Left lung (tissue), 10 donors: ENCODE data around the gene TDG. TPM values are rescaled to one million over a fixed set of nuclear protein-coding genes. Genes with fewer than 3 reads are reported as not detected.

ENCODE experiments used
- ATAC-seq: fragments of 200-7000 bp; cut with Tn5 transposase; one replicate; pipeline ENCODE4 v1.9.1; 2020; ENCODE audit warnings: moderate library complexity
- DNase-seq, 4 donors: peaks; one replicate each; pipeline ENCODE4 v3.0.0-alpha.2; 2013 to 2020
- H3K27ac ChIP-seq, 2 donors: fragments of 200-600 bp; sonication (generic) in 1 of 2; one replicate each; pipeline versions ENCODE4 v1.5.0 to v1.8.0; 2020 to 2021
- H3K27me3 ChIP-seq, 2 donors: fragments of 200-600 bp; sonication (generic) in 1 of 2; one replicate each; pipeline versions ENCODE4 v1.5.0 to v1.8.0; 2020 to 2021
- H3K36me3 ChIP-seq, 2 donors: fragments of 200-600 bp; sonication (generic) in 1 of 2; one replicate each; pipeline versions ENCODE4 v1.5.0 to v1.8.0; 2020 to 2021
- H3K4me1 ChIP-seq, 2 donors: fragments of 200-600 bp; one replicate each; pipeline ENCODE4 v1.8.0; 2021
- H3K4me3 ChIP-seq, 2 donors: fragments of 200-600 bp; sonication (generic) in 1 of 2; one replicate each; pipeline versions ENCODE4 v1.5.0 to v1.8.0; 2020 to 2021; ENCODE audit warnings: mild to moderate bottlenecking in 1 of 2
- H3K9me3 ChIP-seq, 2 donors: fragments of 200-600 bp; sonication (generic) in 1 of 2; one replicate each; pipeline versions ENCODE4 v1.5.0 to v1.8.0; 2020 to 2021
- intact Hi-C, 2 donors: fragments of 100-400 bp; cut with DNase I; formaldehyde crosslinking; loops; one replicate each; pipeline versions ENCODE4 v1.11.2 to v1.14.2; 2022
- polyA plus RNA-seq, 6 donors: library from polyadenylated mRNA; unstranded; fragments of 120-200 nt; gene quantifications; one replicate each; pipeline ENCODE4 v1.2.1, GENCODE V29; 2013; ENCODE audit not compliant: insufficient read length in 6 of 6
- total RNA-seq, 2 donors: library from RNA; stranded (reverse); fragmentation: NEBNext Ultra II Directional; extraction: Animal tissue kit (Norgen Biotek cat#: 25700); gene quantifications; one replicate each; pipeline ENCODE4 v1.2.1, GENCODE V29; 2021
- TF ChIP-seq, protein P1 (sequence below), 2 donors: fragments of 200-600 bp; sonication (generic) in 1 of 2; IDR thresholded peaks; one replicate each; pipeline versions ENCODE4 v1.5.0 to v1.8.0; 2021; ENCODE audit warnings: antibody characterized with exemption in 2 of 2
- donor health status: DM: no; HTN: yes; CAD: no.
- donor health status: DM: no; HTN: no; CAD: no.

Gene TDG
- total and polyA plus RNA-seq, 8 donors, result 20.5 to 61.2 (median 48.7) TPM

DNA sequence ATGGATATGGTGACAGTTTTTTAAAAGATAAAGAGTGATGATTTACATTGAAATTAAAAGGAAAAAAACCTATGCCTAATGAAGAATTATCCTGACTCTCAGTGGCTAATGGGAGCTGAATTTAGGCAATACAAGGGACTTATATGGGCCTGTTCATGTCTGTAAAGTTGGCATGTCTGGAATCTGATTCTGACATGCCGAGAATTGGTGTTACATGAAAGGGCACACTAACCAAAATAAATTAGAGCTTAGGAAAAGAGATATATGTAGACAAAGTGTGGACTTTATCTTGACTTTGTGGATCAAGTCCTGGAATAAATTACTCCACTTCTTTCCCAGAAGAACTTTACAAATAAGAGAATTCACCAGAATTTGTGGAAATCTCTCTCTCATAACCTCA, 1.1 kb downstream of the TDG start:
- DNase-seq (no peak), ATAC-seq (no peak)
- Histone ChIP-seq H3K4me3 (peak overlapping the region; percentile 86 to 96), H3K27ac (peak overlapping the region; percentile 96 to 97), H3K36me3 (no peaks in the 10 kb centered on the region), H3K27me3 (no peaks in the 10 kb centered on the region), H3K9me3 (no peaks in the 10 kb centered on the region), H3K4me1 (peaks cover 8 to 68% of the 10 kb centered on the region in 2 donors)
- intact Hi-C loops, result no loop called here
- TF ChIP-seq, protein P1, sequence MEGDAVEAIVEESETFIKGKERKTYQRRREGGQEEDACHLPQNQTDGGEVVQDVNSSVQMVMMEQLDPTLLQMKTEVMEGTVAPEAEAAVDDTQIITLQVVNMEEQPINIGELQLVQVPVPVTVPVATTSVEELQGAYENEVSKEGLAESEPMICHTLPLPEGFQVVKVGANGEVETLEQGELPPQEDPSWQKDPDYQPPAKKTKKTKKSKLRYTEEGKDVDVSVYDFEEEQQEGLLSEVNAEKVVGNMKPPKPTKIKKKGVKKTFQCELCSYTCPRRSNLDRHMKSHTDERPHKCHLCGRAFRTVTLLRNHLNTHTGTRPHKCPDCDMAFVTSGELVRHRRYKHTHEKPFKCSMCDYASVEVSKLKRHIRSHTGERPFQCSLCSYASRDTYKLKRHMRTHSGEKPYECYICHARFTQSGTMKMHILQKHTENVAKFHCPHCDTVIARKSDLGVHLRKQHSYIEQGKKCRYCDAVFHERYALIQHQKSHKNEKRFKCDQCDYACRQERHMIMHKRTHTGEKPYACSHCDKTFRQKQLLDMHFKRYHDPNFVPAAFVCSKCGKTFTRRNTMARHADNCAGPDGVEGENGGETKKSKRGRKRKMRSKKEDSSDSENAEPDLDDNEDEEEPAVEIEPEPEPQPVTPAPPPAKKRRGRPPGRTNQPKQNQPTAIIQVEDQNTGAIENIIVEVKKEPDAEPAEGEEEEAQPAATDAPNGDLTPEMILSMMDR (IDR thresholded peaks at IDR 0.05), result no peak

DNA sequence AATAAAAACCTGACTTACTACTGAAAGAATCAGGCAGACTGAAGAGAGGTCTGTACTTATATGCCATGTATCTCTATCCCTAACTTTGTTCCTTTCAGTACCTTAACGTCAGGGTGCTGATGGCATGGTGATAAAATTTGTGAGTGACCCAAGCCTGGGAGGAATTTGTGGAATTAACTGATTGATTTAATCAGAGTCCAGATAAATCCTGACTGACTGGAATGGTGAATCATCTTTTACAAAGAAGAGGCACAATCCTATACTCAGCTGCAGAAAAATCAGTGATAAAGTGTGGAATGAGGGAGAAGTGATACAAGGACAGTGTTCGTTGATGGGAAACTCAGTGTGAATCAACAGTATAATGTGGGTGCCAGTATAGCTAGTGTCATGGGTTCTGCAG, 3.7 kb downstream of the TDG start:
- TF ChIP-seq, protein P1 (IDR thresholded peaks at IDR 0.05), result no peak
- intact Hi-C loops, result no loop called here
- Histone ChIP-seq H3K36me3 (peaks cover 0 to 5% of the 10 kb centered on the region in 2 donors), H3K27ac (no peak overlapping the region), H3K4me1 (peaks cover 8 to 69% of the 10 kb centered on the region in 2 donors), H3K9me3 (no peaks in the 10 kb centered on the region), H3K4me3 (no peak overlapping the region), H3K27me3 (no peaks in the 10 kb centered on the region)
- DNase-seq, result no peak
- ATAC-seq, result no peak

DNA sequence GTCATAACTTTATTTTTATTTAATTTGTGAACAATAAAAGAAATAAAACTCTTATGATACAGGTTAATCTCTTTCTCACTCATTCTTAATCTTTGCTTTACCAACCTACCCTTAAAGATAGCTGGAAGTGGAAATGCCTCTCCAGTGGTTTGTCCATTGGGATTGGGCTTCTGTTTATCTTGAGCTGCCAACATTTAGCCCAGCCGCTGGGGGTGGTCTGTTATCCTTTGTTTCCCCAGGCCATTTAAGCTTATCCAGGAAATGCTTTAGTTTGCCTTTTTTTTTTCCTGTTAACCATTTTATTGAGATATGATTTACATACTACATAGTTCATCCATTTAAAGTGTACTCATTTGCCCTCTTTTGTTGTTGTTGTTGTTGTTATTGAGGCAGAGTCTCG, 8.2 kb downstream of the TDG start:
- Histone ChIP-seq H3K27ac (no peak overlapping the region), H3K4me3 (no peak overlapping the region), H3K36me3 (peaks cover 0 to 28% of the 10 kb centered on the region in 2 donors), H3K4me1 (peaks cover 0 to 36% of the 10 kb centered on the region in 2 donors), H3K9me3 (no peaks in the 10 kb centered on the region), H3K27me3 (no peaks in the 10 kb centered on the region)
- ATAC-seq (no peak), DNase-seq (no peak)
- intact Hi-C loops, result no loop called here
- TF ChIP-seq, protein P1 (IDR thresholded peaks at IDR 0.05), result no peak

DNA sequence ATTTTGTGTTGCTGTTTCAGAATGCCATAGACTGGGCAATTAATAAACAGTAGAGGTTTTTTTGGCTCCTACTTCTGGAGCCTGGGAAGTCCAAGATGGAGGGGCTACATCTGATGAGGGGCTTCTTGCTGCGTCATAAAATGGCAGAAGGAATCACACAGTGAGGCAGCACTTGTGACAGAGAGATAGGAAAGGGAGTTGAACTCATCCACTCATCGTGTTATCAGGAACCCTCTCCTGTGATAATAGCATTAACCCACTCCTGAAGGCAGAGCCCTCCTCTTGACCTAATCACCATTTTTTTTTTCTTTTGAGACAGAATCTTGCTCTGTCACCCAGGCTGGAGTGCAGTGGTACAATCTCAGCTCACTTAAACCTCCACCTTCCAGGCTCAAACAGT, 9.7 kb downstream of the TDG start:
- intact Hi-C loops, result no loop called here
- H3K9me3 ChIP-seq, result no peaks in the 10 kb centered on the region
- ATAC-seq (no peak), DNase-seq (no peak)
- H3K36me3 ChIP-seq, result peaks cover 0 to 41% of the 10 kb centered on the region in 2 donors
- H3K4me3 ChIP-seq, result no peak overlapping the region
- TF ChIP-seq, protein P1 (IDR thresholded peaks at IDR 0.05), result no peak
- peaks cover 0 to 21% of the 10 kb centered on the region in 2 donors for H3K4me1 ChIP-seq
- no peak overlapping the region for H3K27ac ChIP-seq
- no peaks in the 10 kb centered on the region for H3K27me3 ChIP-seq

DNA sequence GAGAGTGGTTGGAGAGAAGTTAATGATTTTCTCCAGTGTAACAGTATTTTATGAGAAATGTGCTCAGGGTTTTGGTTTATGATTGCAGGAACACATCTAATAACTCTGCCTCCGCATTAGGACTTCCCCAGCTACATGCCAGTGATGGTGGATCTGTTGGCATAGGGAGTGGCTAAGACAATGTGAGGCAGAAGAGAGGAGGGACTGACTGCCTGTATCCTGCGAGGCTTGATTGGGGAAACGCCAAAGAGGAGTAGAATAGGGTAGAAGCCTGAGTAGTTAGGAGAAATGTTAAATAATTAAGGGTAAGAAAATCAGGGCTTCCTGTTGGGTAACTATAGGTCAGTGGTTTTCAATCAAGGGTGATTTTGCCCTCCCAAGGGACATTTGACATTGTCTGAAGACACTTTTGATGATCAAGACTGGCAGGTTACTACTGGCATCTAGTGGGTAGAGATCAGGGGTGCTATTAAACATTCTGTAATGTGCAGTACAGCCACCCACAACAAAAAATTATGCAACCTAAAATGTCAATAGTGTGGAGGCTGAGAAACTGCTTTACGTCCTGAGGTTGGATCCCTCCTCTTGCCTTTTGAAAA, 12.8 kb downstream of the TDG start:
- Histone ChIP-seq H3K36me3 (peaks cover 0 to 67% of the 10 kb centered on the region in 2 donors), H3K27me3 (no peaks in the 10 kb centered on the region), H3K27ac (no peak overlapping the region), H3K9me3 (no peaks in the 10 kb centered on the region), H3K4me1 (peaks cover 0 to 2% of the 10 kb centered on the region in 2 donors), H3K4me3 (no peak overlapping the region)
- DNase-seq, result no peak
- TF ChIP-seq, protein P1 (IDR thresholded peaks at IDR 0.05), result no peak
- intact Hi-C loops, result no loop called here
- ATAC-seq, result no peak
